ENCODE measurements around the gene TNPO1.

The TNPO1 gene

GRCh38 chr5:72848474-72849428, 32.3 kb downstream of the TNPO1 start:
- H3K36me3 ChIP-seq (ENCODE audit: control insufficient read depth in 2 of 2, insufficient read depth in 2 of 2, low read length in 2 of 2): peaks cover 0 to 5% of the 10 kb centered on the region in 2 donors
- peak overlapping the region; percentile 91 to 94 for H3K27ac ChIP-seq (ENCODE audit: low read depth in 2 of 2, low read length in 2 of 2)
- peak overlapping the region; percentile 89 to 94 for H3K4me3 ChIP-seq (ENCODE audit: low read length in 2 of 2)
- peaks cover 19 to 20% of the 10 kb centered on the region in 2 donors for H3K4me1 ChIP-seq (ENCODE audit: control insufficient read depth in 2 of 2, insufficient read depth in 2 of 2, low read length in 2 of 2)
- no peaks in the 10 kb centered on the region for H3K27me3 ChIP-seq (ENCODE audit: control insufficient read depth in 2 of 2, insufficient read depth in 2 of 2, low read length in 2 of 2)
- no peaks in the 10 kb centered on the region for H3K9me3 ChIP-seq (ENCODE audit: control insufficient read depth in 2 of 2, low read length in 2 of 2)
- H3K9ac ChIP-seq (ENCODE audit: low read depth in 1 of 2, low read length in 2 of 2): peak overlapping the region; percentile 81 to 86

- Histone ChIP-seq H3K27ac (ENCODE audit: low read depth in 2 of 2, low read length in 2 of 2) (peak overlapping the region in 1 of 2 donors; percentile 20), H3K4me1 (ENCODE audit: control insufficient read depth in 2 of 2, insufficient read depth in 2 of 2, low read length in 2 of 2) (peaks cover 16 to 19% of the 10 kb centered on the region in 2 donors), H3K9ac (ENCODE audit: low read depth in 1 of 2, low read length in 2 of 2) (peak overlapping the region in 1 of 2 donors; percentile 9), H3K4me3 (ENCODE audit: low read length in 2 of 2) (peak overlapping the region; percentile 89 to 94), H3K36me3 (ENCODE audit: control insufficient read depth in 2 of 2, insufficient read depth in 2 of 2, low read length in 2 of 2) (peaks cover 0 to 5% of the 10 kb centered on the region in 2 donors), H3K27me3 (ENCODE audit: control insufficient read depth in 2 of 2, insufficient read depth in 2 of 2, low read length in 2 of 2) (no peaks in the 10 kb centered on the region), H3K9me3 (ENCODE audit: control insufficient read depth in 2 of 2, low read length in 2 of 2) (no peaks in the 10 kb centered on the region)
Observed at GRCh38 chr5:72849546-72849945, 33.1 kb downstream of the TNPO1 start.

GRCh38 chr5:72850113-72850512, 33.7 kb downstream of the TNPO1 start:
- Histone ChIP-seq H3K9ac (ENCODE audit: low read depth in 1 of 2, low read length in 2 of 2) (no peak overlapping the region), H3K4me3 (ENCODE audit: low read length in 2 of 2) (peak overlapping the region in 1 of 2 donors; percentile 94), H3K4me1 (ENCODE audit: control insufficient read depth in 2 of 2, insufficient read depth in 2 of 2, low read length in 2 of 2) (peaks cover 15 to 19% of the 10 kb centered on the region in 2 donors)

GRCh38 chr5:72852356-72852755, 35.9 kb downstream of the TNPO1 start:
- Histone ChIP-seq H3K4me3 (ENCODE audit: low read length in 2 of 2) (no peak overlapping the region), H3K36me3 (ENCODE audit: control insufficient read depth in 2 of 2, insufficient read depth in 2 of 2, low read length in 2 of 2) (peaks cover 17 to 27% of the 10 kb centered on the region in 2 donors), H3K9me3 (ENCODE audit: control insufficient read depth in 2 of 2, low read length in 2 of 2) (no peaks in the 10 kb centered on the region), H3K27ac (ENCODE audit: low read depth in 2 of 2, low read length in 2 of 2) (no peak overlapping the region), H3K9ac (ENCODE audit: low read depth in 1 of 2, low read length in 2 of 2) (no peak overlapping the region), H3K4me1 (ENCODE audit: control insufficient read depth in 2 of 2, insufficient read depth in 2 of 2, low read length in 2 of 2) (peaks cover 13 to 18% of the 10 kb centered on the region in 2 donors), H3K27me3 (ENCODE audit: control insufficient read depth in 2 of 2, insufficient read depth in 2 of 2, low read length in 2 of 2) (no peaks in the 10 kb centered on the region)

More at GRCh38 chr5:72850113-72850512, 33.7 kb downstream of the TNPO1 start:
- no peak overlapping the region for H3K27ac ChIP-seq (ENCODE audit: low read depth in 2 of 2, low read length in 2 of 2)
- H3K27me3 ChIP-seq (ENCODE audit: control insufficient read depth in 2 of 2, insufficient read depth in 2 of 2, low read length in 2 of 2): no peaks in the 10 kb centered on the region
- H3K36me3 ChIP-seq (ENCODE audit: control insufficient read depth in 2 of 2, insufficient read depth in 2 of 2, low read length in 2 of 2): peaks cover 3 to 7% of the 10 kb centered on the region in 2 donors
- H3K9me3 ChIP-seq (ENCODE audit: control insufficient read depth in 2 of 2, low read length in 2 of 2): no peaks in the 10 kb centered on the region

- no peak overlapping the region for H3K9ac ChIP-seq (ENCODE audit: low read depth in 1 of 2, low read length in 2 of 2)
- H3K27ac ChIP-seq (ENCODE audit: low read depth in 2 of 2, low read length in 2 of 2): no peak overlapping the region
- no peaks in the 10 kb centered on the region for H3K27me3 ChIP-seq (ENCODE audit: control insufficient read depth in 2 of 2, insufficient read depth in 2 of 2, low read length in 2 of 2)
- peaks cover 8 to 11% of the 10 kb centered on the region in 2 donors for H3K4me1 ChIP-seq (ENCODE audit: control insufficient read depth in 2 of 2, insufficient read depth in 2 of 2, low read length in 2 of 2)
- peaks cover 29 to 32% of the 10 kb centered on the region in 2 donors for H3K36me3 ChIP-seq (ENCODE audit: control insufficient read depth in 2 of 2, insufficient read depth in 2 of 2, low read length in 2 of 2)
- H3K4me3 ChIP-seq (ENCODE audit: low read length in 2 of 2): no peak overlapping the region
- H3K9me3 ChIP-seq (ENCODE audit: control insufficient read depth in 2 of 2, low read length in 2 of 2): no peaks in the 10 kb centered on the region
Observed at GRCh38 chr5:72854419-72854818, 38.0 kb downstream of the TNPO1 start.

GRCh38 chr5:72855821-72856220, 39.4 kb downstream of the TNPO1 start:
- Histone ChIP-seq H3K27me3 (ENCODE audit: control insufficient read depth in 2 of 2, insufficient read depth in 2 of 2, low read length in 2 of 2) (no peaks in the 10 kb centered on the region), H3K4me3 (ENCODE audit: low read length in 2 of 2) (no peak overlapping the region), H3K9ac (ENCODE audit: low read depth in 1 of 2, low read length in 2 of 2) (no peak overlapping the region), H3K27ac (ENCODE audit: low read depth in 2 of 2, low read length in 2 of 2) (no peak overlapping the region), H3K9me3 (ENCODE audit: control insufficient read depth in 2 of 2, low read length in 2 of 2) (no peaks in the 10 kb centered on the region), H3K36me3 (ENCODE audit: control insufficient read depth in 2 of 2, insufficient read depth in 2 of 2, low read length in 2 of 2) (peaks cover 32 to 39% of the 10 kb centered on the region in 2 donors), H3K4me1 (ENCODE audit: control insufficient read depth in 2 of 2, insufficient read depth in 2 of 2, low read length in 2 of 2) (peaks cover 3 to 4% of the 10 kb centered on the region in 2 donors)

- H3K36me3 ChIP-seq (ENCODE audit: control insufficient read depth in 2 of 2, insufficient read depth in 2 of 2, low read length in 2 of 2): peaks cover 36 to 51% of the 10 kb centered on the region in 2 donors
- no peak overlapping the region for H3K27ac ChIP-seq (ENCODE audit: low read depth in 2 of 2, low read length in 2 of 2)
- H3K9me3 ChIP-seq (ENCODE audit: control insufficient read depth in 2 of 2, low read length in 2 of 2): no peaks in the 10 kb centered on the region
Observed at GRCh38 chr5:72857396-72857795, 40.9 kb downstream of the TNPO1 start.

GRCh38 chr5:72859127-72859526, 42.7 kb downstream of the TNPO1 start:
- Histone ChIP-seq H3K9me3 (ENCODE audit: control insufficient read depth in 2 of 2, low read length in 2 of 2) (no peaks in the 10 kb centered on the region), H3K36me3 (ENCODE audit: control insufficient read depth in 2 of 2, insufficient read depth in 2 of 2, low read length in 2 of 2) (peaks cover 43 to 60% of the 10 kb centered on the region in 2 donors), H3K9ac (ENCODE audit: low read depth in 1 of 2, low read length in 2 of 2) (no peak overlapping the region), H3K4me3 (ENCODE audit: low read length in 2 of 2) (no peak overlapping the region), H3K4me1 (ENCODE audit: control insufficient read depth in 2 of 2, insufficient read depth in 2 of 2, low read length in 2 of 2) (no peaks in the 10 kb centered on the region), H3K27me3 (ENCODE audit: control insufficient read depth in 2 of 2, insufficient read depth in 2 of 2, low read length in 2 of 2) (no peaks in the 10 kb centered on the region), H3K27ac (ENCODE audit: low read depth in 2 of 2, low read length in 2 of 2) (no peak overlapping the region)

More at GRCh38 chr5:72857396-72857795, 40.9 kb downstream of the TNPO1 start:
- H3K9ac ChIP-seq (ENCODE audit: low read depth in 1 of 2, low read length in 2 of 2): no peak overlapping the region
- no peaks in the 10 kb centered on the region for H3K27me3 ChIP-seq (ENCODE audit: control insufficient read depth in 2 of 2, insufficient read depth in 2 of 2, low read length in 2 of 2)
- H3K4me3 ChIP-seq (ENCODE audit: low read length in 2 of 2): no peak overlapping the region
- H3K4me1 ChIP-seq (ENCODE audit: control insufficient read depth in 2 of 2, insufficient read depth in 2 of 2, low read length in 2 of 2): no peaks in the 10 kb centered on the region

- Histone ChIP-seq H3K27ac (ENCODE audit: low read depth in 2 of 2, low read length in 2 of 2) (no peak overlapping the region), H3K4me3 (ENCODE audit: low read length in 2 of 2) (no peak overlapping the region), H3K4me1 (ENCODE audit: control insufficient read depth in 2 of 2, insufficient read depth in 2 of 2, low read length in 2 of 2) (no peaks in the 10 kb centered on the region), H3K36me3 (ENCODE audit: control insufficient read depth in 2 of 2, insufficient read depth in 2 of 2, low read length in 2 of 2) (peaks cover 41 to 62% of the 10 kb centered on the region in 2 donors), H3K9me3 (ENCODE audit: control insufficient read depth in 2 of 2, low read length in 2 of 2) (no peaks in the 10 kb centered on the region), H3K9ac (ENCODE audit: low read depth in 1 of 2, low read length in 2 of 2) (no peak overlapping the region), H3K27me3 (ENCODE audit: control insufficient read depth in 2 of 2, insufficient read depth in 2 of 2, low read length in 2 of 2) (no peaks in the 10 kb centered on the region)
Observed at GRCh38 chr5:72860499-72860898, 44.0 kb downstream of the TNPO1 start.

- no peaks in the 10 kb centered on the region for H3K4me1 ChIP-seq (ENCODE audit: control insufficient read depth in 2 of 2, insufficient read depth in 2 of 2, low read length in 2 of 2)
- no peaks in the 10 kb centered on the region for H3K9me3 ChIP-seq (ENCODE audit: control insufficient read depth in 2 of 2, low read length in 2 of 2)
- H3K27ac ChIP-seq (ENCODE audit: low read depth in 2 of 2, low read length in 2 of 2): no peak overlapping the region
- H3K27me3 ChIP-seq (ENCODE audit: control insufficient read depth in 2 of 2, insufficient read depth in 2 of 2, low read length in 2 of 2): no peaks in the 10 kb centered on the region
- H3K9ac ChIP-seq (ENCODE audit: low read depth in 1 of 2, low read length in 2 of 2): no peak overlapping the region
- H3K4me3 ChIP-seq (ENCODE audit: low read length in 2 of 2): no peak overlapping the region
- H3K36me3 ChIP-seq (ENCODE audit: control insufficient read depth in 2 of 2, insufficient read depth in 2 of 2, low read length in 2 of 2): peaks cover 33 to 49% of the 10 kb centered on the region in 2 donors
Observed at GRCh38 chr5:72871366-72872024, 55.0 kb downstream of the TNPO1 start.
